DND-41 (cell line): ENCODE results near the gene DUSP2.

Experiments
- ATAC-seq: fragments of 200-7000 bp; cut with Tn5 transposase; 3 replicates; pipeline ENCODE4 v1.9.1; 2021; ENCODE audit warnings: low read depth; ENCODE audit not compliant: insufficient read depth
- DNase-seq: peaks from one replicate; pipeline ENCODE4 v3.0.0-alpha.2; 2020
- H2AFZ ChIP-seq: 2 replicates; pipeline ENCODE4 v1.6.0; 2012; ENCODE audit warnings: low read depth, low read length
- H3K27ac ChIP-seq: 2 replicates; pipeline ENCODE4 v1.5.1; 2012; ENCODE audit warnings: low read length, inconsistent platforms
- H3K27me3 ChIP-seq: fragments of 200-600 bp; sonication (generic); 2 replicates; pipeline ENCODE4 v1.6.0; 2012; ENCODE audit warnings: low read length, mild to moderate bottlenecking, inconsistent platforms; ENCODE audit not compliant: insufficient read depth, poor library complexity
- H3K36me3 ChIP-seq: 2 replicates; pipeline ENCODE4 v1.5.1; 2012; ENCODE audit warnings: low read length, inconsistent platforms; ENCODE audit not compliant: insufficient read depth
- H3K4me1 ChIP-seq: 2 replicates; pipeline ENCODE4 v1.5.1; 2012; ENCODE audit warnings: mild to moderate bottlenecking, low read length; ENCODE audit not compliant: insufficient read depth
- H3K4me2 ChIP-seq: 2 replicates; pipeline ENCODE4 v1.6.0; 2012; ENCODE audit warnings: mild to moderate bottlenecking, moderate library complexity, low read length, inconsistent platforms; ENCODE audit not compliant: insufficient read depth
- H3K4me3 ChIP-seq, 2 experiments: fragments of 200-600 bp in 1 of 2; shearing (Covaris generic) in 1 of 2; 2 replicates each; pipeline ENCODE4 v1.5.1; 2012 to 2016; ENCODE audit warnings: inconsistent platforms in 2 of 2, low read length in 2 of 2, mild to moderate bottlenecking in 2 of 2, low read depth in 1 of 2, moderate library complexity in 1 of 2
- H3K79me2 ChIP-seq: 2 replicates; pipeline ENCODE4 v1.6.0; 2012; ENCODE audit warnings: low read length, inconsistent platforms; ENCODE audit not compliant: insufficient read depth
- H3K9ac ChIP-seq: 2 replicates; pipeline ENCODE4 v1.6.0; 2012; ENCODE audit warnings: low read depth, mild to moderate bottlenecking, inconsistent platforms, low read length, moderate library complexity
- H3K9me3 ChIP-seq: 2 replicates; pipeline ENCODE4 v1.5.1; 2012; ENCODE audit warnings: low read length, moderate library complexity, mild to moderate bottlenecking, inconsistent platforms; ENCODE audit not compliant: insufficient read depth, severe bottlenecking
- H4K20me1 ChIP-seq: 2 replicates; pipeline ENCODE4 v1.6.0; 2012; ENCODE audit warnings: low read length; ENCODE audit not compliant: insufficient read depth
- CTCF ChIP-seq: IDR thresholded peaks from 2 replicates; pipeline ENCODE4 v1.5.1; 2012; ENCODE audit warnings: borderline replicate concordance, low read length, moderate library complexity, mild to moderate bottlenecking; ENCODE audit not compliant: poor library complexity, severe bottlenecking; ENCODE audit errors: extremely low read depth
- EZH2 ChIP-seq: IDR thresholded peaks from 3 replicates; pipeline ENCODE4 v1.6.1; 2012; ENCODE audit warnings: borderline replicate concordance, low read depth, mild to moderate bottlenecking, moderate library complexity, low read length, inconsistent platforms; ENCODE audit not compliant: severe bottlenecking

The DUSP2 gene

GRCh38 chr2:96123290-96123689 lies 21.9 kb downstream of the DUSP2 start:
- DNase-seq (no peak), ATAC-seq (no peak)
- no peak for TF ChIP-seq EZH2
- Histone ChIP-seq H3K4me2 (no peak overlapping the region), H2AFZ (no peak overlapping the region), H3K4me1 (no peaks in the 10 kb centered on the region), H3K27ac (no peak overlapping the region), H4K20me1 (no peaks in the 10 kb centered on the region), H3K9me3 (no peaks in the 10 kb centered on the region), H3K27me3 (no peaks in the 10 kb centered on the region), H3K9ac (no peak overlapping the region), H3K79me2 (no peaks in the 10 kb centered on the region), H3K36me3 (no peaks in the 10 kb centered on the region), H3K4me3 (no peak overlapping the region)

GRCh38 chr2:96122391-96122790 lies 22.8 kb downstream of the DUSP2 start:
- no peaks in the 10 kb centered on the region for H3K79me2 ChIP-seq
- no peaks in the 10 kb centered on the region for H3K4me1 ChIP-seq
- no peak overlapping the region for H3K4me3 ChIP-seq
- H3K27ac ChIP-seq, result no peak overlapping the region
- no peaks in the 10 kb centered on the region for H4K20me1 ChIP-seq
- TF ChIP-seq CTCF, result no peak
- no peak for TF ChIP-seq EZH2
- H3K9ac ChIP-seq, result no peak overlapping the region
- H3K4me2 ChIP-seq, result no peak overlapping the region
- H3K27me3 ChIP-seq, result no peaks in the 10 kb centered on the region
- ATAC-seq, result 0 out of 3 replicates have a peak, but pooled peaks have one; percentile 8
- H2AFZ ChIP-seq, result no peak overlapping the region
- DNase-seq, result no peak
- no peaks in the 10 kb centered on the region for H3K36me3 ChIP-seq
- H3K9me3 ChIP-seq, result no peaks in the 10 kb centered on the region

- H2AFZ ChIP-seq, result no peak overlapping the region
- H3K79me2 ChIP-seq, result no peaks in the 10 kb centered on the region
- H3K27ac ChIP-seq, result no peak overlapping the region
- no peak overlapping the region for H3K9ac ChIP-seq
- DNase-seq, result no peak
- no peaks in the 10 kb centered on the region for H3K36me3 ChIP-seq
- no peak overlapping the region for H3K4me2 ChIP-seq
- ATAC-seq, result no peak
- H3K9me3 ChIP-seq, result no peaks in the 10 kb centered on the region
- H3K27me3 ChIP-seq, result no peaks in the 10 kb centered on the region
- no peak overlapping the region for H3K4me3 ChIP-seq
- H3K4me1 ChIP-seq, result no peaks in the 10 kb centered on the region
- TF ChIP-seq EZH2 (no peak), CTCF (no peak)
- H4K20me1 ChIP-seq, result no peaks in the 10 kb centered on the region
Measured at GRCh38 chr2:96121414-96121813, 23.8 kb downstream of the DUSP2 start.

- Histone ChIP-seq H3K4me1 (no peaks in the 10 kb centered on the region), H4K20me1 (no peaks in the 10 kb centered on the region), H3K79me2 (no peaks in the 10 kb centered on the region), H3K9ac (no peak overlapping the region), H2AFZ (no peak overlapping the region), H3K27me3 (no peaks in the 10 kb centered on the region), H3K36me3 (no peaks in the 10 kb centered on the region), H3K4me2 (no peak overlapping the region), H3K27ac (no peak overlapping the region), H3K4me3 (no peak overlapping the region), H3K9me3 (no peaks in the 10 kb centered on the region)
- no peak for ATAC-seq
- TF ChIP-seq CTCF (no peak), EZH2 (no peak)
- DNase-seq, result no peak
Measured at GRCh38 chr2:96120991-96121390, 24.2 kb downstream of the DUSP2 start.
